ENCODE results near the gene IFT81. TPM values are rescaled to one million over a fixed set of nuclear protein-coding genes. Genes with fewer than 3 reads are reported as not detected.

IFT81 gene
- total and polyA plus RNA-seq, 2 of the 13 experiments (the other 11 are each of a cell fraction or from before 2014, with no cell fraction given), result 4.2 to 13.0 TPM

GRCh38 chr12:110124269-110124995 is at the start of gene IFT81 (continued):
- TF ChIP-seq TBX2 (CRISPR knock-in tag; IDR thresholded peaks at IDR 0.05; ENCODE audit: borderline replicate concordance) (no peak; the same call in 1 of the 2 replicates), ZNF260 (CRISPR knock-in tag; IDR thresholded peaks at IDR 0.05; ENCODE audit: borderline replicate concordance, low read depth) (no peak), PRDM15 (CRISPR knock-in tag; IDR thresholded peaks at IDR 0.05) (no peak), AGO2 (optimal IDR thresholded peaks at IDR 0.05; ENCODE audit: low read depth, low read length) (peak; percentile 55), TBL1XR1 (IDR thresholded peaks at IDR 0.05; ENCODE audit: borderline replicate concordance, low read length, partially characterized antibody) (no peak), MAZ (IDR thresholded peaks at IDR 0.05; ENCODE audit: borderline replicate concordance, low read depth, low read length) (peak; percentile 51; the same call in 1 of the 2 replicates), MAZ (CRISPR knock-in tag; IDR thresholded peaks at IDR 0.05; ENCODE audit: low read depth) (no peak), CENPT (CRISPR knock-in tag; IDR thresholded peaks at IDR 0.05; ENCODE audit: low read depth) (no peak), STAT6 (CRISPR knock-in tag; IDR thresholded peaks at IDR 0.05; ENCODE audit: borderline replicate concordance) (no peak), ZKSCAN5 (CRISPR knock-in tag; IDR thresholded peaks at IDR 0.05) (0 out of 2 replicates have a peak, but pooled peaks have one; percentile 42), ZNF225 (CRISPR knock-in tag; IDR thresholded peaks at IDR 0.05) (no peak), MLXIP (CRISPR knock-in tag; IDR thresholded peaks at IDR 0.05; ENCODE audit: borderline replicate concordance) (no peak), TFAP4 (IDR thresholded peaks at IDR 0.05; ENCODE audit: borderline replicate concordance, low read depth) (no peak), DRAP1 (CRISPR knock-in tag; IDR thresholded peaks at IDR 0.05) (no peak), RFXAP (CRISPR knock-in tag; IDR thresholded peaks at IDR 0.05; ENCODE audit: borderline replicate concordance) (no peak), LCORL (IDR thresholded peaks at IDR 0.05) (no peak), LCORL (CRISPR knock-in tag; IDR thresholded peaks at IDR 0.05) (0 out of 2 replicates have a peak, but pooled peaks have one; percentile 10), ZNF101 (CRISPR knock-in tag; IDR thresholded peaks at IDR 0.05; ENCODE audit: borderline replicate concordance, low read depth) (no peak)

Data from HepG2 (cell line).